Measurements from ENCODE around the gene NXPH1. TPM values are rescaled to one million over a fixed set of nuclear protein-coding genes. Genes with fewer than 3 reads are reported as not detected.

NXPH1 gene
- polyA plus RNA-seq, 1 experiment: not detected

- H3K36me3 ChIP-seq (ENCODE audit: control insufficient read depth, insufficient read depth, low read length): no peaks in the 10 kb centered on the region
- no peak for DNase-seq (ENCODE audit: low read depth)
- TF ChIP-seq CTCF (IDR thresholded peaks at IDR 0.05; ENCODE audit: insufficient read depth, low read depth, low read length): no peak
- ChIA-PET POLR2A (no interaction called here), CTCF (no interaction called here)
- no peak overlapping the region for H3K4me3 ChIP-seq (ENCODE audit: low read depth, low read length)
- H3K27me3 ChIP-seq (ENCODE audit: control insufficient read depth, insufficient read depth, low read length): no peaks in the 10 kb centered on the region
Observed at GRCh38 chr7:8442814-8443304, 9.4 kb downstream of the NXPH1 start.

GRCh38 chr7:8443576-8444467 lies 10.4 kb downstream of the NXPH1 start:
- POLR2A ChIA-PET: no interaction called here
- TF ChIP-seq CTCF (IDR thresholded peaks at IDR 0.05; ENCODE audit: insufficient read depth, low read depth, low read length): no peak
- Histone ChIP-seq H3K4me3 (ENCODE audit: low read depth, low read length) (no peak overlapping the region), H3K36me3 (ENCODE audit: control insufficient read depth, insufficient read depth, low read length) (no peaks in the 10 kb centered on the region), H3K27me3 (ENCODE audit: control insufficient read depth, insufficient read depth, low read length) (no peaks in the 10 kb centered on the region)
- CTCF ChIA-PET: interaction anchor here (0.6 kb wide), 1 partner anchor 1097 kb away, joined by 3 read pairs; no protein-coding TSS in a partner anchor
- no peak for DNase-seq (ENCODE audit: low read depth)

GRCh38 chr7:8444468-8444769 lies 11.0 kb downstream of the NXPH1 start:
- ChIA-PET CTCF (interaction anchor here (0.6 kb wide), 1 partner anchor 1097 kb away, joined by 3 read pairs; no protein-coding TSS in a partner anchor), POLR2A (interaction anchor here (0.6 kb wide), 1 partner anchor 1070 kb away, joined by 3 read pairs; no protein-coding TSS in a partner anchor)
- TF ChIP-seq CTCF (IDR thresholded peaks at IDR 0.05; ENCODE audit: insufficient read depth, low read depth, low read length): no peak
- H3K27me3 ChIP-seq (ENCODE audit: control insufficient read depth, insufficient read depth, low read length): no peaks in the 10 kb centered on the region
- no peaks in the 10 kb centered on the region for H3K36me3 ChIP-seq (ENCODE audit: control insufficient read depth, insufficient read depth, low read length)
- H3K4me3 ChIP-seq (ENCODE audit: low read depth, low read length): no peak overlapping the region
- no peak for DNase-seq (ENCODE audit: low read depth)

GRCh38 chr7:8453535-8453934 lies 20.1 kb downstream of the NXPH1 start:
- no peak overlapping the region for H3K4me3 ChIP-seq (ENCODE audit: low read depth, low read length)
- POLR2A ChIA-PET: no interaction called here
- no peaks in the 10 kb centered on the region for H3K27me3 ChIP-seq (ENCODE audit: control insufficient read depth, insufficient read depth, low read length)
- no peak for DNase-seq (ENCODE audit: low read depth)
- CTCF ChIA-PET: no interaction called here
- TF ChIP-seq CTCF (IDR thresholded peaks at IDR 0.05; ENCODE audit: insufficient read depth, low read depth, low read length): no peak
- no peaks in the 10 kb centered on the region for H3K36me3 ChIP-seq (ENCODE audit: control insufficient read depth, insufficient read depth, low read length)

- Histone ChIP-seq H3K27me3 (ENCODE audit: control insufficient read depth, insufficient read depth, low read length) (no peaks in the 10 kb centered on the region), H3K36me3 (ENCODE audit: control insufficient read depth, insufficient read depth, low read length) (no peaks in the 10 kb centered on the region), H3K4me3 (ENCODE audit: low read depth, low read length) (no peak overlapping the region)
- DNase-seq (ENCODE audit: low read depth): no peak
- ChIA-PET CTCF (no interaction called here), POLR2A (no interaction called here)
- no peak for TF ChIP-seq CTCF (IDR thresholded peaks at IDR 0.05; ENCODE audit: insufficient read depth, low read depth, low read length)
Observed at GRCh38 chr7:8455426-8455825, 22.0 kb downstream of the NXPH1 start.
